B cell (primary cell): ENCODE data around the gene TMEM116.

ENCODE experiments used
- EZH2 ChIP-seq: IDR thresholded peaks from 2 replicates; pipeline ENCODE4 v1.6.1; 2012; ENCODE audit warnings: borderline replicate concordance, low read depth, mild to moderate bottlenecking, moderate library complexity, low read length; ENCODE audit not compliant: insufficient read depth, poor library complexity, severe bottlenecking
- TF ChIP-seq, protein P1 (sequence below): fragments of 200-600 bp; IDR thresholded peaks from one replicate; pipeline ENCODE4 v1.8.0; 2022; ENCODE audit warnings: antibody characterized with exemption, mild to moderate bottlenecking

DNA sequence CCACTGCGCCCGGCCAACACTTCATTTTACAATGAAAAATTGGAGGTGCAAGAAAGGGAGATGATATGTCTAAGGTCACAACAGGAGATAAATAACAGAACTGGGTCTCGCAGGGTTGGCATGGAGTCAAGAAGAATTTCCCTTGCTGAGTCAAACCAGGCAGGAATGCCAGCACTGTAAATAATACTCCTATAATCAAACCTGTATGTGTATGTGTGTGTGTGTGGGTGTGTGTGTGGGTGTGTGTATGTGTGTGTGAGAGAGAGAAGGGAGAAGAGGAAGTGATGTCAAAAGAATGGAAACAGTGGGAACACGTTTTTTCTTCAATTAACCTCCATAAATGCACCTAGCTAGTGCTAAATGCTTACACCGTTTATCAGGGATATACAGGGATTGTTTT is 70.4 kb downstream of the TMEM116 start:
- TF ChIP-seq, protein P1, sequence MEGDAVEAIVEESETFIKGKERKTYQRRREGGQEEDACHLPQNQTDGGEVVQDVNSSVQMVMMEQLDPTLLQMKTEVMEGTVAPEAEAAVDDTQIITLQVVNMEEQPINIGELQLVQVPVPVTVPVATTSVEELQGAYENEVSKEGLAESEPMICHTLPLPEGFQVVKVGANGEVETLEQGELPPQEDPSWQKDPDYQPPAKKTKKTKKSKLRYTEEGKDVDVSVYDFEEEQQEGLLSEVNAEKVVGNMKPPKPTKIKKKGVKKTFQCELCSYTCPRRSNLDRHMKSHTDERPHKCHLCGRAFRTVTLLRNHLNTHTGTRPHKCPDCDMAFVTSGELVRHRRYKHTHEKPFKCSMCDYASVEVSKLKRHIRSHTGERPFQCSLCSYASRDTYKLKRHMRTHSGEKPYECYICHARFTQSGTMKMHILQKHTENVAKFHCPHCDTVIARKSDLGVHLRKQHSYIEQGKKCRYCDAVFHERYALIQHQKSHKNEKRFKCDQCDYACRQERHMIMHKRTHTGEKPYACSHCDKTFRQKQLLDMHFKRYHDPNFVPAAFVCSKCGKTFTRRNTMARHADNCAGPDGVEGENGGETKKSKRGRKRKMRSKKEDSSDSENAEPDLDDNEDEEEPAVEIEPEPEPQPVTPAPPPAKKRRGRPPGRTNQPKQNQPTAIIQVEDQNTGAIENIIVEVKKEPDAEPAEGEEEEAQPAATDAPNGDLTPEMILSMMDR: no peak
- no peak for TF ChIP-seq EZH2
